Naive thymus-derived CD4-positive, alpha-beta T cell (primary cell): ENCODE results near the gene IL4R. TPM values are rescaled to one million over a fixed set of nuclear protein-coding genes. Genes with fewer than 3 reads are reported as not detected.

ENCODE experiments used
- ATAC-seq: fragments of 150-1000 bp; cut with Tn5 transposase; 2 replicates; pipeline ENCODE4 v1.10.0; 2021; ENCODE audit warnings: mild to moderate bottlenecking, moderate library complexity
- CTCF ChIA-PET: fragments of 350-600 bp; sonication (Branson Sonifier 250); formaldehyde crosslinking; loops from one replicate; lab custom pipeline; 2021; ENCODE audit warnings: antibody characterized with exemption; lab: Charles Lee
- POLR2A ChIA-PET: fragments of 350-600 bp; sonication (Branson Sonifier 250); formaldehyde crosslinking; loops from one replicate; lab custom pipeline; 2021; ENCODE audit warnings: antibody characterized with exemption, inconsistent platforms; lab: Charles Lee
- DNase-seq, 9 donors: peaks; one replicate each; pipeline versions ENCODE4 v3.0.0 to v3.0.0-alpha.2; 2020 to 2022; ENCODE audit warnings: mixed read lengths in 1 of 9
- H3K27ac ChIP-seq: one replicate; pipeline ENCODE4 v1.7.0; 2013; ENCODE audit warnings: mild to moderate bottlenecking, low read depth, low read length, moderate library complexity
- H3K27me3 ChIP-seq, 2 donors: one replicate each; pipeline ENCODE4 v1.7.0; 2013; ENCODE audit warnings: low read length in 2 of 2, mild to moderate bottlenecking in 2 of 2, moderate library complexity in 2 of 2; ENCODE audit not compliant: control insufficient read depth in 2 of 2, insufficient read depth in 2 of 2
- H3K36me3 ChIP-seq, 3 experiments: 1 replicate in 2 of 3; 2 replicates in 1 of 3; pipeline ENCODE4 v1.7.0; 2013; ENCODE audit warnings: low read length in 3 of 3, mild to moderate bottlenecking in 3 of 3, moderate library complexity in 1 of 3; ENCODE audit not compliant: insufficient read depth in 3 of 3, control insufficient read depth in 2 of 3
- H3K4me1 ChIP-seq, 2 donors: one replicate each; pipeline ENCODE4 v1.7.0; 2013; ENCODE audit warnings: low read length in 2 of 2, mild to moderate bottlenecking in 2 of 2, moderate library complexity in 1 of 2; ENCODE audit not compliant: control insufficient read depth in 2 of 2, insufficient read depth in 2 of 2
- H3K4me3 ChIP-seq: 2 replicates; pipeline ENCODE4 v1.7.0; 2013; ENCODE audit warnings: mild to moderate bottlenecking, low read length
- H3K9me3 ChIP-seq, 3 experiments: 1 replicate in 2 of 3; 2 replicates in 1 of 3; pipeline ENCODE4 v1.7.0; 2013; ENCODE audit warnings: low read length in 3 of 3; ENCODE audit not compliant: control insufficient read depth in 2 of 3
- H3K27ac Mint-ChIP-seq, 9 donors: one replicate each; pipeline ENCODE4 v1.8.0; 2020 to 2022; ENCODE audit warnings: mixed read lengths in 9 of 9, mild to moderate bottlenecking in 8 of 9, moderate library complexity in 5 of 9, inconsistent platforms in 2 of 9
- H3K27me3 Mint-ChIP-seq, 5 donors: one replicate each; pipeline ENCODE4 v1.8.0; 2021 to 2022; ENCODE audit warnings: mixed read lengths in 5 of 5, mild to moderate bottlenecking in 1 of 5
- H3K36me3 Mint-ChIP-seq, 5 donors: one replicate each; pipeline ENCODE4 v1.8.0; 2020 to 2022; ENCODE audit warnings: mixed read lengths in 5 of 5, mild to moderate bottlenecking in 3 of 5, inconsistent platforms in 1 of 5
- H3K4me1 Mint-ChIP-seq, 7 donors: one replicate each; pipeline ENCODE4 v1.8.0; 2020 to 2022; ENCODE audit warnings: mixed read lengths in 7 of 7, mild to moderate bottlenecking in 3 of 7, inconsistent platforms in 1 of 7
- H3K4me3 Mint-ChIP-seq, 10 donors: one replicate each; pipeline ENCODE4 v1.8.0; 2020 to 2022; ENCODE audit warnings: mild to moderate bottlenecking in 10 of 10, mixed read lengths in 10 of 10, moderate library complexity in 6 of 10, inconsistent platforms in 2 of 10
- H3K9me3 Mint-ChIP-seq, 11 donors: one replicate each; pipeline ENCODE4 v1.8.0; 2020 to 2022; ENCODE audit warnings: mixed read lengths in 11 of 11, mild to moderate bottlenecking in 4 of 11, inconsistent platforms in 1 of 11, moderate library complexity in 1 of 11
- intact Hi-C, 2 donors: fragments of 100-400 bp; cut with micrococcal nuclease; formaldehyde crosslinking; loops; one replicate each; pipeline ENCODE4 v1.15.1; 2023
- polyA plus RNA-seq, 2 donors: library from polyadenylated mRNA; unstranded; fragments of 300-500 nt; fragmentation: Illumina TruSeq; gene quantifications; one replicate each; pipeline ENCODE4 v1.2.3, GENCODE V29; 2021
- total RNA-seq, 6 experiments: library from RNA in 5 of 6; stranded (reverse) in 5 of 6; gene quantifications; 1 replicate in 5 of 6; 2 replicates in 1 of 6; pipeline ENCODE4 v1.2.3 and lab custom pipeline; 2021 to 2026

The IL4R gene
- total and polyA plus RNA-seq, 7 experiments from 2014 or later: 99.8 to 498 (median 176) TPM

GRCh38 chr16:27314986-27315332 is 1.2 kb downstream of the IL4R start:
- intact Hi-C loops: loop anchor here (1.0 to 5.0 kb wide), 10 partner anchors 40 to 158 kb away; partner anchors contain the start of gene IL21R (in 1 of the 2)
- ATAC-seq (no peak), DNase-seq (no peak)
- Mint-ChIP-seq H3K4me3 (peak overlapping the region; percentile 85 to 99 (median 97)), H3K36me3 (peaks cover 0 to 58% (median 4%) of the 10 kb centered on the region in 5 donors), H3K27me3 (peaks cover 0 to 3% (median 0%) of the 10 kb centered on the region in 5 donors), H3K27ac (peak overlapping the region; percentile 92 to 99 (median 96)), H3K4me1 (peaks cover 43 to 64% (median 56%) of the 10 kb centered on the region in 7 donors), H3K9me3 (no peaks in the 10 kb centered on the region)
- Histone ChIP-seq H3K27ac (peak overlapping the region; percentile 99), H3K4me3 (peak overlapping the region; percentile 63), H3K27me3 (no peaks in the 10 kb centered on the region), H3K4me1 (peaks cover 29 to 43% of the 10 kb centered on the region in 2 donors), H3K9me3 (no peaks in the 10 kb centered on the region), H3K36me3 (peaks cover 0 to 4% (median 0%) of the 10 kb centered on the region in 3 experiments)
- ChIA-PET POLR2A (interaction anchor here (0.6 to 10.4 kb wide), 10 partner anchors 23 to 134 kb away, joined by 3 to 139 read pairs (median 4); no protein-coding TSS in a partner anchor), CTCF (interaction anchor here (0.5 to 8.7 kb wide), 4 partner anchors 26 to 95 kb away, joined by 3 to 107 read pairs (median 6); no protein-coding TSS in a partner anchor)

GRCh38 chr16:27315333-27316037 is 1.7 kb downstream of the IL4R start:
- ATAC-seq (peak; percentile 42), DNase-seq (peak; percentile 28 to 65 (median 57))
- Histone ChIP-seq H3K4me1 (peaks cover 29 to 43% of the 10 kb centered on the region in 2 donors), H3K27me3 (no peaks in the 10 kb centered on the region), H3K9me3 (no peaks in the 10 kb centered on the region), H3K36me3 (peaks cover 0 to 6% (median 0%) of the 10 kb centered on the region in 3 experiments), H3K4me3 (peak overlapping the region; percentile 63), H3K27ac (peak overlapping the region; percentile 99)
- POLR2A ChIA-PET: interaction anchor here (0.6 to 10.4 kb wide), 15 partner anchors 9 to 140 kb away, joined by 3 to 139 read pairs (median 4); no protein-coding TSS in a partner anchor
- CTCF ChIA-PET: interaction anchor here (0.5 to 8.7 kb wide), 10 partner anchors 10 to 95 kb away, joined by 3 to 107 read pairs (median 3); no protein-coding TSS in a partner anchor
- Mint-ChIP-seq H3K4me1 (peaks cover 45 to 65% (median 61%) of the 10 kb centered on the region in 7 donors), H3K4me3 (peak overlapping the region; percentile 85 to 99 (median 97)), H3K27ac (peak overlapping the region; percentile 92 to 99 (median 96)), H3K9me3 (no peaks in the 10 kb centered on the region), H3K27me3 (peaks cover 0 to 3% (median 0%) of the 10 kb centered on the region in 5 donors), H3K36me3 (peaks cover 0 to 62% (median 4%) of the 10 kb centered on the region in 5 donors)
- intact Hi-C loops: loop anchor here (1.0 to 5.0 kb wide), 10 partner anchors 41 to 158 kb away; partner anchors contain the start of gene IL21R (in 1 of the 2)

- intact Hi-C loops: loop anchor here (5.0 kb wide), 2 partner anchors 64 to 159 kb away; no protein-coding TSS in a partner anchor
- peak overlapping the region; percentile 99 for H3K27ac ChIP-seq
- H3K27me3 Mint-ChIP-seq: peaks cover 0 to 3% (median 0%) of the 10 kb centered on the region in 5 donors
- H3K9me3 Mint-ChIP-seq: no peaks in the 10 kb centered on the region
- H3K4me3 Mint-ChIP-seq: peak overlapping the region; percentile 85 to 99 (median 97)
- peaks cover 32 to 43% of the 10 kb centered on the region in 2 donors for H3K4me1 ChIP-seq
- ATAC-seq (no peak), DNase-seq (no peak)
- ChIA-PET POLR2A (interaction anchor here (0.8 to 10.4 kb wide), 18 partner anchors 8 to 146 kb away, joined by 3 to 139 read pairs (median 4); no protein-coding TSS in a partner anchor), CTCF (interaction anchor here (0.6 to 8.7 kb wide), 10 partner anchors 9 to 137 kb away, joined by 3 to 107 read pairs (median 3); no protein-coding TSS in a partner anchor)
- H3K4me3 ChIP-seq: peak overlapping the region; percentile 63
- H3K27ac Mint-ChIP-seq: peak overlapping the region; percentile 92 to 99 (median 96)
- H3K27me3 ChIP-seq: no peaks in the 10 kb centered on the region
- H3K36me3 ChIP-seq: peaks cover 0 to 10% (median 0%) of the 10 kb centered on the region in 3 experiments
- H3K36me3 Mint-ChIP-seq: peaks cover 0 to 64% (median 4%) of the 10 kb centered on the region in 5 donors
- H3K4me1 Mint-ChIP-seq: peaks cover 46 to 72% (median 64%) of the 10 kb centered on the region in 7 donors
- H3K9me3 ChIP-seq: no peaks in the 10 kb centered on the region
Observed at GRCh38 chr16:27316038-27316680, 2.4 kb downstream of the IL4R start.

DNA sequence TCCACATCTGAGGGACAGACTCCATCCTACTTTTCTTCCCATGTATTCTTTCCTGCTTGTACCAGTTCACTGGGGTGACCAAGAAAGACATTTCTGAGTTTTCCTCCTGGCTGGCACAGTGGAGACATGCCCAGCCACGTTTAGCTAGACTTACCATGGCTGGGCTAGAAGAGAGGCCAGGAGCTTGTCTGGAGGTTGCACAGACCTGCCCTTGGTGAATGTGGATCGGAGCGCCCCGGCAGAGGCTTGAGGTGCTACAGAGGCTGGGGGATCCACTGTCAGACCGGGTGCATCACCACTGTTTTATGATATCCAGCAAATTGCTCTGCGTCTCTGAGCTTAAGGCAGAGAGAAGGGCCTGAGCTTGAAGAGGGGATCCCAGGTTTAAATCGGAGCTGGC is 3.5 kb downstream of the IL4R start:
- Mint-ChIP-seq H3K4me3 (peak overlapping the region; percentile 85 to 99 (median 97)), H3K9me3 (no peaks in the 10 kb centered on the region), H3K27ac (peak overlapping the region; percentile 92 to 99 (median 95)), H3K4me1 (peaks cover 58 to 80% (median 69%) of the 10 kb centered on the region in 7 donors), H3K36me3 (peaks cover 0 to 72% (median 4%) of the 10 kb centered on the region in 5 donors), H3K27me3 (peaks cover 0 to 3% (median 0%) of the 10 kb centered on the region in 5 donors)
- Histone ChIP-seq H3K27ac (peak overlapping the region; percentile 99), H3K4me3 (peak overlapping the region; percentile 63), H3K36me3 (peaks cover 0 to 12% (median 0%) of the 10 kb centered on the region in 3 experiments), H3K9me3 (no peaks in the 10 kb centered on the region), H3K4me1 (peaks cover 41 to 43% of the 10 kb centered on the region in 2 donors), H3K27me3 (no peaks in the 10 kb centered on the region)
- no peak for ATAC-seq
- DNase-seq: peak in 1 of 9 donors; percentile 36
- CTCF ChIA-PET: interaction anchor here (0.6 to 8.7 kb wide), 9 partner anchors 14 to 154 kb away, joined by 3 to 107 read pairs (median 3); no protein-coding TSS in a partner anchor
- intact Hi-C loops: loop anchor here (5.0 kb wide), 2 partner anchors 65 to 160 kb away; no protein-coding TSS in a partner anchor
- POLR2A ChIA-PET: interaction anchor here (0.7 to 10.4 kb wide), 20 partner anchors 9 to 162 kb away, joined by 3 to 139 read pairs (median 4); partner anchors contain the start of gene KDM8

- no peaks in the 10 kb centered on the region for H3K27me3 Mint-ChIP-seq
- peak overlapping the region; percentile 99 for H3K27ac ChIP-seq
- H3K36me3 ChIP-seq: peaks cover 0 to 13% (median 0%) of the 10 kb centered on the region in 3 experiments
Observed at GRCh38 chr16:27317738-27318391, 4.1 kb downstream of the IL4R start.

More at GRCh38 chr16:27317738-27318391, 4.1 kb downstream of the IL4R start:
- H3K9me3 Mint-ChIP-seq: no peaks in the 10 kb centered on the region
- POLR2A ChIA-PET: interaction anchor here (0.7 to 10.4 kb wide), 20 partner anchors 9 to 162 kb away, joined by 3 to 139 read pairs (median 4); partner anchors contain the start of gene KDM8
- H3K27ac Mint-ChIP-seq: peak overlapping the region; percentile 92 to 99 (median 95)
- Histone ChIP-seq H3K4me1 (peaks cover 42 to 43% of the 10 kb centered on the region in 2 donors), H3K27me3 (no peaks in the 10 kb centered on the region), H3K9me3 (no peaks in the 10 kb centered on the region), H3K4me3 (peak overlapping the region; percentile 63)
- no peak for ATAC-seq
- peak overlapping the region; percentile 85 to 99 (median 97) for H3K4me3 Mint-ChIP-seq
- H3K4me1 Mint-ChIP-seq: peaks cover 61 to 82% (median 72%) of the 10 kb centered on the region in 7 donors
- H3K36me3 Mint-ChIP-seq: peaks cover 0 to 74% (median 4%) of the 10 kb centered on the region in 5 donors
- CTCF ChIA-PET: interaction anchor here (0.6 to 8.7 kb wide), 12 partner anchors 15 to 163 kb away, joined by 3 to 107 read pairs (median 3); partner anchors contain the start of gene KDM8
- peak in 4 of 9 donors; percentile 16 to 58 (median 26) for DNase-seq
- intact Hi-C loops: loop anchor here (1.0 to 5.0 kb wide), 9 partner anchors 9 to 161 kb away; partner anchors contain the start of gene NSMCE1 (in 1 of the 2)
